T-helper 1 cell treated with Interleukin-12 subunit alpha and Interleukin-12 subunit beta and Interleukin-4 antibody, amounts not matched to agents 30 μg/mL and 1 μg/mL, for 36 hours (primary cell): ENCODE measurements around the gene GARIN5A.

Source experiments
- H3K27ac Mint-ChIP-seq: one replicate; pipeline ENCODE4 v1.8.0; 2021; ENCODE audit warnings: mild to moderate bottlenecking, mixed read lengths
- H3K27me3 Mint-ChIP-seq: one replicate; pipeline ENCODE4 v1.8.0; 2021; ENCODE audit warnings: low read depth, mixed read lengths
- H3K36me3 Mint-ChIP-seq: one replicate; pipeline ENCODE4 v1.8.0; 2021; ENCODE audit warnings: low read depth, mixed read lengths
- H3K4me1 Mint-ChIP-seq: one replicate; pipeline ENCODE4 v1.8.0; 2021; ENCODE audit warnings: low read depth, mixed read lengths
- H3K4me3 Mint-ChIP-seq: one replicate; pipeline ENCODE4 v1.8.0; 2021; ENCODE audit warnings: mild to moderate bottlenecking, moderate library complexity, mixed read lengths
- H3K9me3 Mint-ChIP-seq: one replicate; pipeline ENCODE4 v1.8.0; 2021; ENCODE audit warnings: mixed read lengths

The GARIN5A gene

GRCh38 chr19:50512112-50512998, 35.7 kb upstream of the GARIN5A start:
- H3K9me3 Mint-ChIP-seq, result no peaks in the 10 kb centered on the region
- H3K27ac Mint-ChIP-seq, result no peak overlapping the region
- H3K4me3 Mint-ChIP-seq, result no peak overlapping the region
- H3K27me3 Mint-ChIP-seq, result no peaks in the 10 kb centered on the region
- peaks cover 15% of the 10 kb centered on the region for H3K4me1 Mint-ChIP-seq
- peaks cover 7% of the 10 kb centered on the region for H3K36me3 Mint-ChIP-seq

DNA sequence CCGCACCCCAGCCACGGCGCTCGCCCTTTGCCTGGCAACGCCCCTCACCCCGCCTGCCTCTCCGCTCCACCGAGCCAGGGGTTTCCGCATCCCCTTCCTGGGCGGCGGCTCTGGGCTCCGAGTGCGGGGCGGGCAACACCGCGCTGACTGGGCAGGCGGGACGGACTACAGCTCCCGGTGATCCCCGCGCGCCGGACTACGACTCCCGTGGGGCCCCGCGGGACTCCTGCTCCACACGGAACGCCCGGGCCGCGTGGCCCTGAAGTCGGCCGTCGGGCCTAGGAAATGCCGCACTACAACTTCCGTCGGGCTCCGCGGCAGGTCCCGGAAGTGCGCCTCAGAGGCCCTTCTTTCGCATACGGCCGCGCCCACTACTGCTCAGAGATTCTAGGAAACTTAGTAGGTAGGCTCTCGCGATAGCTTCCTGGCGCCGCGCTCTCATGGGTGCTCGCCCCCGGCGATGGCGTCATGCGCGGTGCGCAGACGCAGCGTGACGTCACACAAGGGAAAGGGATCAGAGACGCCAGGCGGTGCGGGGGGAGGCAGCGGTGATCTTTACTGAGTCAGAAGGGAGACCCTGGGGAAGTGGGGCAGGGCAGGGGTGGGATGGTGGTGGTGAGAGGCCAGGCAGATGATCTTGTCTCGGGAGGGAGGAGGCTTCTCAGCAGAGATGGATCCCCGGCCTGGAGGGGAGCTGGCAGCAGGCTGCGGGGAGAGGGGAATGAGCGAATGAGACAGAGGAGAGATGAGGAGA, 34.6 kb upstream of the GARIN5A start, which contains the start of gene JOSD2:
Gene JOSD2 (minus strand): TSS at position 123 of the 754 bp plus-strand sequence. CDS start 760 bp downstream, outside the sequence.
- Mint-ChIP-seq H3K27ac (peak within 1 kb of the TSS; percentile 98), H3K36me3 (peaks cover 10% of the 10 kb centered on the region), H3K9me3 (no peaks in the 10 kb centered on the region), H3K4me3 (peak within 1 kb of the TSS; percentile 97), H3K27me3 (no peaks in the 10 kb centered on the region), H3K4me1 (peaks cover 15% of the 10 kb centered on the region)

GRCh38 chr19:50510700-50511068, 34.0 kb upstream of the GARIN5A start:
- Mint-ChIP-seq H3K27ac (peak overlapping the region; percentile 98), H3K4me1 (peaks cover 15% of the 10 kb centered on the region), H3K27me3 (no peaks in the 10 kb centered on the region), H3K36me3 (peaks cover 10% of the 10 kb centered on the region), H3K4me3 (peak overlapping the region; percentile 97), H3K9me3 (no peaks in the 10 kb centered on the region)

- peak overlapping the region; percentile 97 for H3K4me3 Mint-ChIP-seq
- peaks cover 10% of the 10 kb centered on the region for H3K36me3 Mint-ChIP-seq
- H3K9me3 Mint-ChIP-seq, result no peaks in the 10 kb centered on the region
- peaks cover 15% of the 10 kb centered on the region for H3K4me1 Mint-ChIP-seq
- peak overlapping the region; percentile 98 for H3K27ac Mint-ChIP-seq
- H3K27me3 Mint-ChIP-seq, result no peaks in the 10 kb centered on the region
Observed at GRCh38 chr19:50510121-50510670, 33.5 kb upstream of the GARIN5A start.

DNA sequence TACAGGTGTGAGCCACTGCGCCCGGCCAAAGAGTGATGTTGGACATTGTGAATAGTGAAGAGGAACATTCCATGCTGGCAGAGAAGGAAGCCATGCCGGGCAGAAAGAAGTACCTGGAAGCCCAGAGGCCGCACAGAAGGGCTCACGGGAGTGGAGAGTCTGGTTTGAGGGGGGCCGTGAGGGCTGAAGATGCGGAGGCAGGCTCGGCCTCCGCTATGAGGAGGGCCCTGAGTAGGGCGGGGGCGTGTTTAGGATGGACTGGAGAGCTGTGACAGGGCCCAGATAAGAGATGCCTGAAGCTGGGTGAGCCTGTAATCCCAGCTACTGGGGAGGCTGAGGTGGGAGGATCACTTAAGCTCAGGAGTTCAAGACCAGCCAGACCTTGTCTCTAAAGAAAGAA, 32.7 kb upstream of the GARIN5A start:
- peaks cover 10% of the 10 kb centered on the region for H3K36me3 Mint-ChIP-seq
- H3K27ac Mint-ChIP-seq, result peak overlapping the region; percentile 62
- H3K9me3 Mint-ChIP-seq, result no peaks in the 10 kb centered on the region

GRCh38 chr19:50508843-50509190, 32.2 kb upstream of the GARIN5A start:
- Mint-ChIP-seq H3K4me3 (peak overlapping the region; percentile 68), H3K4me1 (peaks cover 15% of the 10 kb centered on the region), H3K27ac (peak overlapping the region; percentile 70), H3K36me3 (peaks cover 10% of the 10 kb centered on the region), H3K27me3 (no peaks in the 10 kb centered on the region), H3K9me3 (no peaks in the 10 kb centered on the region)

More for the DNA sequence above, 32.7 kb upstream of the GARIN5A start:
- Mint-ChIP-seq H3K27me3 (no peaks in the 10 kb centered on the region), H3K4me1 (peaks cover 15% of the 10 kb centered on the region), H3K4me3 (peak overlapping the region; percentile 40)

GRCh38 chr19:50507376-50507775, 30.7 kb upstream of the GARIN5A start:
- Mint-ChIP-seq H3K9me3 (no peaks in the 10 kb centered on the region), H3K4me3 (no peak overlapping the region), H3K27ac (peak overlapping the region; percentile 26), H3K27me3 (no peaks in the 10 kb centered on the region), H3K36me3 (peaks cover 10% of the 10 kb centered on the region), H3K4me1 (peaks cover 15% of the 10 kb centered on the region)

GRCh38 chr19:50506700-50507099, 30.1 kb upstream of the GARIN5A start:
- H3K9me3 Mint-ChIP-seq, result no peaks in the 10 kb centered on the region
- peaks cover 10% of the 10 kb centered on the region for H3K36me3 Mint-ChIP-seq
- no peak overlapping the region for H3K4me3 Mint-ChIP-seq
- H3K4me1 Mint-ChIP-seq, result peaks cover 14% of the 10 kb centered on the region
- H3K27me3 Mint-ChIP-seq, result no peaks in the 10 kb centered on the region
- no peak overlapping the region for H3K27ac Mint-ChIP-seq

DNA sequence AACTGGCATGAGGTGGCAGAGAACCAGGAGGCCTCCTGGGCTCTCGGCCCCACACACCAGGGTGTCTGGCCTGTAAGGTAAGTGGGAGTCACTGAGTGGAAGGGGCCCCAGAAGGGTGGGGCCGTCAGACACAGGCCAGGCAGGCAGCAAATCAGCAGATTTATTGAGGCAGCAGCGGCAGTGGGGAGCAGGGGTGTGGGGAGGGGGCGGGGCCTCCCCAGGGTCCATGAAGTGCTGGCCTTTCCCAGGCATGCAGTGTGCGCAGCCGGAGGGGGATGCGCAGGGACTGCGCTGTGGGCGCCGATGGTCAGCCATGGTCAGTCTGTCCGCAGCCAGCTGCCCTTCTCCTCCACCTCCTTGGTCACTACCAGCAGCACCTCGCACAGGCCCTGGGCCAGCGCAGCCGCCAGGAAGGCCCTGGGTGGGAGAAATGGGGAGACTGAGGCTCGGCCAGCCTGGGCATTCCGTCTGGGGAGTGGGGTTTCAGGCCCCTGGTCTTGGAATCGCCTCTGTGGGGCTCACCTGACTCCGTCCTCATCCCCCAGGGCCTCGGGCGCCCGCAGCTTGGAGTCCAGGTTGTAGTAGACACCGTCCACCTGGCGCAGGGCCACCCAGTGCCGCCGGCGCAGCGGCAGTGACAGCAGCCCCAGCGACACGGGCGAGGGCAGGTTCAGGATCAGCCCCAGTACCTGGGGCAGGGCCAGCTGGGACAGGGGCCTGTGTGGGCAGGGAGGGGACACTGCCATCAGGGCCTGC, 29.4 kb upstream of the GARIN5A start:
- Mint-ChIP-seq H3K9me3 (no peaks in the 10 kb centered on the region), H3K36me3 (peaks cover 10% of the 10 kb centered on the region), H3K4me3 (no peak overlapping the region), H3K4me1 (peaks cover 11% of the 10 kb centered on the region), H3K27me3 (no peaks in the 10 kb centered on the region), H3K27ac (no peak overlapping the region)

- Mint-ChIP-seq H3K36me3 (no peaks in the 10 kb centered on the region), H3K27ac (no peak overlapping the region), H3K4me1 (no peaks in the 10 kb centered on the region), H3K27me3 (no peaks in the 10 kb centered on the region), H3K4me3 (no peak overlapping the region), H3K9me3 (no peaks in the 10 kb centered on the region)
Observed at GRCh38 chr19:50501568-50502475, 25.2 kb upstream of the GARIN5A start.

GRCh38 chr19:50501186-50501567, 24.5 kb upstream of the GARIN5A start:
- Mint-ChIP-seq H3K9me3 (no peaks in the 10 kb centered on the region), H3K27me3 (no peaks in the 10 kb centered on the region), H3K27ac (peak overlapping the region; percentile 55), H3K36me3 (no peaks in the 10 kb centered on the region), H3K4me3 (no peak overlapping the region), H3K4me1 (no peaks in the 10 kb centered on the region)

- no peaks in the 10 kb centered on the region for H3K4me1 Mint-ChIP-seq
- H3K36me3 Mint-ChIP-seq, result no peaks in the 10 kb centered on the region
- no peak overlapping the region for H3K4me3 Mint-ChIP-seq
- H3K27me3 Mint-ChIP-seq, result no peaks in the 10 kb centered on the region
- peak overlapping the region; percentile 55 for H3K27ac Mint-ChIP-seq
- H3K9me3 Mint-ChIP-seq, result no peaks in the 10 kb centered on the region
Observed at GRCh38 chr19:50500753-50501151, 24.1 kb upstream of the GARIN5A start.

GRCh38 chr19:50500060-50500752, 23.6 kb upstream of the GARIN5A start:
- Mint-ChIP-seq H3K27me3 (no peaks in the 10 kb centered on the region), H3K27ac (no peak overlapping the region), H3K9me3 (no peaks in the 10 kb centered on the region), H3K4me1 (no peaks in the 10 kb centered on the region), H3K4me3 (no peak overlapping the region), H3K36me3 (no peaks in the 10 kb centered on the region)
